Measurements from ENCODE around the gene GJB6. TPM values are rescaled to one million over a fixed set of nuclear protein-coding genes. Genes with fewer than 3 reads are reported as not detected.
"Not testable (repeated sequence)": the region's sequence is repeated elsewhere in the genome, so short reads cannot be mapped to it uniquely, and the experiment has no call there.

Gene GJB6
- total RNA-seq, result not detected

- DNase-seq (ENCODE audit: low spot score in 2 of 2), result peak in 1 of 2 donors; percentile 46
- Histone ChIP-seq H3K9me3 (no peaks in the 10 kb centered on the region), H3K27me3 (no peaks in the 10 kb centered on the region), H3K4me3 (peak within 1 kb of the TSS; percentile 28 to 45), H3K4me1 (no peaks in the 10 kb centered on the region), H3K36me3 (no peaks in the 10 kb centered on the region), H3K27ac (no peak within 1 kb of the TSS)
- intact Hi-C loops (cut with DNase I), result no loop called here
- TF ChIP-seq CTCF (IDR thresholded peaks at IDR 0.05), result no peak
Observed at GRCh38 chr13:20231839-20232555, at the start of gene GJB6. GJB6 (minus strand) TSS chr13:20232319; CDS start chr13:20223480, 8,839 bp downstream.

DNA sequence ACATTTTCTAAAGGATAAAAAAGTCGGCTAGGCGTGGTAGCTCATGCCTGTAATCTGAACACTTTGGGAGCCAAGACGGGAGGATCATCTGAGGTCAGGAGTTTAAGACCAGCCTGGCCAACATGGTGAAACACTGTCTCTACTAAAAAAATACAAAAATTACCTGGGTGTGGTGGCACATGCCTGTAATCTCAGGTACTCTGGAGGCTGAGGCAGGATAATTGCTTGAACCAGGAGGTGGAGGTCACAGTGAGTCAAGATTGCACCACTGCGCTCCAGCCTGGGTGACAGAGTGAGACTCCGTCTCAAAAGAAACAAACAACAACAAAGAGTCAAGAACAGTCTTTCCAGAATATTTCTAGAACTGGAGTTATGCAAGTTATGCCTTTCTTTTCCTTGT lies 44.8 kb upstream of the GJB6 start:
- intact Hi-C loops (cut with DNase I); H3K4me1 ChIP-seq; DNase-seq (ENCODE audit: low spot score in 2 of 2); H3K27ac ChIP-seq; H3K36me3 ChIP-seq; H3K9me3 ChIP-seq; H3K27me3 ChIP-seq; H3K4me3 ChIP-seq: not testable (repeated sequence)

DNA sequence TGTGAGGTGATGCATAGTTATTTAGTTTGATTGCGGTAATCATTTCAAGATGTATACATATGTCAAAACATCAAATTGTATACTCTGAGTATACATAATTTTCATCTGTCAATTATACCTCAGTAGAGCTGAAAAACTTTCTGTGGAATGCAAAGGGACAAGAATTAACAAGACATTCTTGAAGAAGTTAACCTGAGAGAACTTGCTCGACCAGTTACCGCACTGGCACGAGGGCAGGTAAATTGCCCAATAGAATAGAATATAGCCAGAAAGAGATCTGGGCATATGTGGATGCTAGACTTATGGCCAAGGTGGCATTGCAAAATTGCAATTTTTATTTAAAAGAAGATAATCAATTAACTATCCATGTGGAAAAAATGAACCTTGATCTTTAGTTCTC lies 42.3 kb upstream of the GJB6 start:
- intact Hi-C loops (cut with DNase I), result no loop called here
- Histone ChIP-seq H3K9me3 (no peaks in the 10 kb centered on the region), H3K27me3 (no peaks in the 10 kb centered on the region), H3K4me1 (no peaks in the 10 kb centered on the region), H3K4me3 (no peak overlapping the region), H3K27ac (no peak overlapping the region), H3K36me3 (no peaks in the 10 kb centered on the region)
- no peak for TF ChIP-seq CTCF (IDR thresholded peaks at IDR 0.05)
- DNase-seq (ENCODE audit: low spot score in 2 of 2), result no peak

DNA sequence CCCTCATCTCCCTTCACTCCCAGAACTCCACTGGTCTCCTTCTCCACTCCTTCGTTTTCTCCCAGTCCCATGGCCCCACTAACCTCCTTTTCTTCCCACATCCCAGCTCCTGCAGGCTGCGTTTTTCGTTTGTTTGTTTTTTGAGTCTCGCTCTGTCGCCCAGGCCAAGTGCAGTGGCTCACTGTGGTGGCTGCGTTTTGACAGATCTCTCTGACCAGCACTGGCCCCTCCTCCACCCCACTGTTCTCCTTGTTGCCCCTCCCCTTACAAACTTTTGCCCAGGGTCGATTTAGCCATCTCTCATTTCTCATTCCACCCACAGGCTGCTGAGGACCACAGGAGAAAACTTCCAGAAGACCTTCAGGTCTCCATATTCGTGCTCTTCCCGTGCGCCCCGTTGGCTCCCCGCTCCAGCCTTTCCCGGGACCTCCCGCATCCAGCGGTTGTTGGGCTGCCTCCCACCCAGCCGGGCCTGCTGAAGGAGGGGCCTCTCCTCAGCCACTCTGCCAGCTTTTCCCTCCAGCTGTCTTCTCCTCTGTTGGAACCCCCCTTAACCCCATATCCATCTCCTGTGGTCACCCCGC lies 40.6 kb upstream of the GJB6 start:
- DNase-seq (ENCODE audit: low spot score in 2 of 2), result no peak
- no peak for TF ChIP-seq CTCF (IDR thresholded peaks at IDR 0.05)
- Histone ChIP-seq H3K9me3 (no peaks in the 10 kb centered on the region), H3K36me3 (no peaks in the 10 kb centered on the region), H3K27me3 (no peaks in the 10 kb centered on the region), H3K27ac (no peak overlapping the region), H3K4me1 (no peaks in the 10 kb centered on the region), H3K4me3 (no peak overlapping the region)
- intact Hi-C loops (cut with DNase I), result no loop called here

GRCh38 chr13:20272104-20272503 lies 40.0 kb upstream of the GJB6 start:
- DNase-seq (ENCODE audit: low spot score in 2 of 2), result no peak
- Histone ChIP-seq H3K9me3 (no peaks in the 10 kb centered on the region), H3K4me1 (no peaks in the 10 kb centered on the region), H3K4me3 (no peak overlapping the region), H3K27me3 (no peaks in the 10 kb centered on the region), H3K36me3 (no peaks in the 10 kb centered on the region), H3K27ac (no peak overlapping the region)
- intact Hi-C loops (cut with DNase I), result no loop called here
- no peak for TF ChIP-seq CTCF (IDR thresholded peaks at IDR 0.05)

- no peak for TF ChIP-seq CTCF (IDR thresholded peaks at IDR 0.05)
- no peaks in the 10 kb centered on the region for H3K4me1 ChIP-seq
- no peaks in the 10 kb centered on the region for H3K36me3 ChIP-seq
- intact Hi-C loops (cut with DNase I), result no loop called here
- H3K4me3 ChIP-seq, result no peak overlapping the region
- H3K27ac ChIP-seq, result no peak overlapping the region
- H3K9me3 ChIP-seq, result no peaks in the 10 kb centered on the region
- H3K27me3 ChIP-seq, result no peaks in the 10 kb centered on the region
- no peak for DNase-seq (ENCODE audit: low spot score in 2 of 2)
Observed at GRCh38 chr13:20271441-20271840, 39.3 kb upstream of the GJB6 start.

Data from ascending aorta (tissue), 2 donors.